Activated CD8-positive, alpha-beta T cell treated with anti-CD3 and anti-CD28 coated beads for 36 hours (primary cell): ENCODE data around the gene PRKAB2. TPM values are rescaled to one million over a fixed set of nuclear protein-coding genes. Genes with fewer than 3 reads are reported as not detected.
"Not testable (repeated sequence)": the region's sequence is repeated elsewhere in the genome, so short reads cannot be mapped to it uniquely, and the experiment has no call there.

Experiments
- ATAC-seq: fragments of 200-7000 bp; cut with Tn5 transposase; one replicate; pipeline ENCODE4 v1.10.0; 2021; ENCODE audit warnings: mild to moderate bottlenecking, moderate library complexity
- CTCF ChIA-PET: fragments of 350-600 bp; sonication (Branson Sonifier 250); formaldehyde crosslinking; loops from one replicate; lab custom pipeline; 2021; ENCODE audit warnings: antibody characterized with exemption; lab: Charles Lee
- POLR2A ChIA-PET: fragments of 350-600 bp; sonication (Branson Sonifier 250); formaldehyde crosslinking; loops from one replicate; lab custom pipeline; 2021; ENCODE audit warnings: antibody characterized with exemption; lab: Charles Lee
- DNase-seq: peaks from one replicate; pipeline ENCODE4 v3.0.0-alpha.2; 2020
- H3K27ac Mint-ChIP-seq: one replicate; pipeline ENCODE4 v1.8.0; 2021; ENCODE audit warnings: mild to moderate bottlenecking, mixed read lengths
- H3K27me3 Mint-ChIP-seq: one replicate; pipeline ENCODE4 v1.8.0; 2021; ENCODE audit warnings: mixed read lengths
- H3K36me3 Mint-ChIP-seq: one replicate; pipeline ENCODE4 v1.8.0; 2021; ENCODE audit warnings: low read depth, mixed read lengths
- H3K4me1 Mint-ChIP-seq: one replicate; pipeline ENCODE4 v1.8.0; 2021; ENCODE audit warnings: low read depth, mixed read lengths
- H3K4me3 Mint-ChIP-seq: one replicate; pipeline ENCODE4 v1.8.0; 2021; ENCODE audit warnings: mild to moderate bottlenecking, moderate library complexity, mixed read lengths
- H3K9me3 Mint-ChIP-seq: one replicate; pipeline ENCODE4 v1.8.0; 2021; ENCODE audit warnings: mixed read lengths
- intact Hi-C: fragments of 100-400 bp; cut with micrococcal nuclease; formaldehyde crosslinking; loops from one replicate; pipeline ENCODE4 v1.10.0; 2022
- total RNA-seq, 2 experiments: library from RNA; stranded (reverse); gene quantifications; one replicate each; pipeline ENCODE4 v1.2.3, GENCODE V29; 2021
- TF ChIP-seq, protein P1 (sequence below): fragments of 200-600 bp; IDR thresholded peaks from one replicate; pipeline ENCODE4 v1.8.0; 2022; ENCODE audit warnings: antibody characterized with exemption, mild to moderate bottlenecking

Gene PRKAB2
- total RNA-seq, 2 experiments from 2014 or later: 5.8 to 6.4 TPM

GRCh38 chr1:147201786-147202185 lies 29.5 kb upstream of the PRKAB2 start:
- Mint-ChIP-seq H3K27ac (no peak overlapping the region), H3K4me3 (no peak overlapping the region), H3K4me1 (peaks cover 6% of the 10 kb centered on the region), H3K27me3 (no peaks in the 10 kb centered on the region), H3K9me3 (no peaks in the 10 kb centered on the region), H3K36me3 (peaks cover 2% of the 10 kb centered on the region)
- intact Hi-C loops: no loop called here
- TF ChIP-seq, protein P1, sequence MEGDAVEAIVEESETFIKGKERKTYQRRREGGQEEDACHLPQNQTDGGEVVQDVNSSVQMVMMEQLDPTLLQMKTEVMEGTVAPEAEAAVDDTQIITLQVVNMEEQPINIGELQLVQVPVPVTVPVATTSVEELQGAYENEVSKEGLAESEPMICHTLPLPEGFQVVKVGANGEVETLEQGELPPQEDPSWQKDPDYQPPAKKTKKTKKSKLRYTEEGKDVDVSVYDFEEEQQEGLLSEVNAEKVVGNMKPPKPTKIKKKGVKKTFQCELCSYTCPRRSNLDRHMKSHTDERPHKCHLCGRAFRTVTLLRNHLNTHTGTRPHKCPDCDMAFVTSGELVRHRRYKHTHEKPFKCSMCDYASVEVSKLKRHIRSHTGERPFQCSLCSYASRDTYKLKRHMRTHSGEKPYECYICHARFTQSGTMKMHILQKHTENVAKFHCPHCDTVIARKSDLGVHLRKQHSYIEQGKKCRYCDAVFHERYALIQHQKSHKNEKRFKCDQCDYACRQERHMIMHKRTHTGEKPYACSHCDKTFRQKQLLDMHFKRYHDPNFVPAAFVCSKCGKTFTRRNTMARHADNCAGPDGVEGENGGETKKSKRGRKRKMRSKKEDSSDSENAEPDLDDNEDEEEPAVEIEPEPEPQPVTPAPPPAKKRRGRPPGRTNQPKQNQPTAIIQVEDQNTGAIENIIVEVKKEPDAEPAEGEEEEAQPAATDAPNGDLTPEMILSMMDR: no peak
- DNase-seq (no peak), ATAC-seq (no peak)
- ChIA-PET CTCF (interaction anchor here (2.1 kb wide), 1 partner anchor 15 kb away, joined by 5 read pairs; no protein-coding TSS in a partner anchor), POLR2A (no interaction called here)

- POLR2A ChIA-PET: no interaction called here
- DNase-seq: no peak
- ATAC-seq: no peak
- TF ChIP-seq, protein P1: no peak
- H3K4me1 Mint-ChIP-seq: peaks cover 6% of the 10 kb centered on the region
- intact Hi-C loops: no loop called here
- peaks cover 2% of the 10 kb centered on the region for H3K36me3 Mint-ChIP-seq
- CTCF ChIA-PET: interaction anchor here (1.0 to 2.1 kb wide), 2 partner anchors 14 to 41 kb away, joined by 3 to 5 read pairs; partner anchors contain the start of gene CHD1L
- H3K27ac Mint-ChIP-seq: no peak overlapping the region
- H3K4me3 Mint-ChIP-seq: no peak overlapping the region
- H3K27me3 Mint-ChIP-seq: no peaks in the 10 kb centered on the region
- H3K9me3 Mint-ChIP-seq: no peaks in the 10 kb centered on the region
Observed at GRCh38 chr1:147201276-147201675, 29.0 kb upstream of the PRKAB2 start.

DNA sequence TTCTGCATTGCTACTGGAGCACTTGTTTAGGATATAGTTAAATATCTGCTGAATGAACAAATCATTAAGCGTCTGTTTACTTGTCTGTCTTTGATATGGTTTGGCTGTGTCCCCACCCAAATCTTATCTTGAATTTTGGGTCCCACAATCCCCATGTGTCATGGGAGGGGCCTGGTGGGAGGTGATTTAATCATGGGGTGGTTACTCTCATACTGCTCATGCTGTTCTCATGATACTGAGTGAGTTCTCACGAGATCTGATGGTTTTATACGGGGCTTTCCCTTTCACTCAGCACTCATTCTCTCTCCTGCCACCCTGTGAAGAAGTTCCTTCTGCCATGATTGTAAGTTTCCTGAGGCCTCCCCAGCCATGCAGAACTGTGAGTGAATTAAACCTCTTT lies 25.1 kb upstream of the PRKAB2 start:
- H3K4me3 Mint-ChIP-seq, ATAC-seq, H3K27ac Mint-ChIP-seq, H3K27me3 Mint-ChIP-seq, H3K9me3 Mint-ChIP-seq, H3K4me1 Mint-ChIP-seq, H3K36me3 Mint-ChIP-seq, intact Hi-C loops, DNase-seq, POLR2A ChIA-PET, CTCF ChIA-PET: not testable (repeated sequence)

- TF ChIP-seq, protein P1: no peak
- H3K27ac Mint-ChIP-seq: no peak overlapping the region
- ATAC-seq (no peak), DNase-seq (no peak)
- no peak overlapping the region for H3K4me3 Mint-ChIP-seq
- CTCF ChIA-PET: interaction anchor here (0.8 to 1.4 kb wide), 3 partner anchors 10 to 18 kb away, joined by 3 to 4 read pairs (median 3); no protein-coding TSS in a partner anchor
- H3K9me3 Mint-ChIP-seq: peaks cover 3% of the 10 kb centered on the region
- POLR2A ChIA-PET: no interaction called here
- no peaks in the 10 kb centered on the region for H3K4me1 Mint-ChIP-seq
- peaks cover 2% of the 10 kb centered on the region for H3K36me3 Mint-ChIP-seq
- no peaks in the 10 kb centered on the region for H3K27me3 Mint-ChIP-seq
- intact Hi-C loops: no loop called here
Observed at GRCh38 chr1:147189514-147189913, 17.2 kb upstream of the PRKAB2 start.

DNA sequence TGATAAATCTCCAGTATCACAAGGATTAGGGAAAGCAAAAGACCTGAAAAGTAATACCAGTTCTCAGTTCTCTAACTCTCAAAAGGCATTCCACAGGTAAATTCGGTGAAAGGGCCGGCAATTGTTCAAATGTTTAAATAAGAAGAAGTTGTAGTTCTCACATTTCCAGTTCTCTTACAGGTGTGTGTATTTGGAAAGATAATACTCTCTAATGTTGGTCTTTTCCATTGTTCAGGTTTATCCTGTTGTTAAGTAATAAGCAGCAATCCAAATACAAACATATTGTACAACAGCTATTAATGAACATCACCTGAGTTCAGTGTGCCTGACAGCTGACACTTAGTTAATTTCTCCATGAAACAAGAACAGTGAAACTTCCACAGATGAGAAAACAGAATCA lies 13.2 kb upstream of the PRKAB2 start:
- POLR2A ChIA-PET: no interaction called here
- no peak for DNase-seq
- Mint-ChIP-seq H3K9me3 (no peaks in the 10 kb centered on the region), H3K4me3 (no peak overlapping the region), H3K4me1 (no peaks in the 10 kb centered on the region), H3K27me3 (no peaks in the 10 kb centered on the region), H3K36me3 (no peaks in the 10 kb centered on the region), H3K27ac (no peak overlapping the region)
- intact Hi-C loops: no loop called here
- CTCF ChIA-PET: no interaction called here
- ATAC-seq: no peak
- TF ChIP-seq, protein P1: no peak
